HG03432 (cell line): Measurements from ENCODE around the gene NPRL2.
"Not testable (repeated sequence)": the region's sequence is repeated elsewhere in the genome, so short reads cannot be mapped to it uniquely, and the experiment has no call there.

Experiments used
- ATAC-seq: cut with Tn5 transposase; IDR thresholded peaks from one replicate; pipeline ENCODE4 v1.9.1; 2021; ENCODE audit warnings: mild to moderate bottlenecking, moderate library complexity; ENCODE audit not compliant: unreplicated experiment

NPRL2 gene

DNA sequence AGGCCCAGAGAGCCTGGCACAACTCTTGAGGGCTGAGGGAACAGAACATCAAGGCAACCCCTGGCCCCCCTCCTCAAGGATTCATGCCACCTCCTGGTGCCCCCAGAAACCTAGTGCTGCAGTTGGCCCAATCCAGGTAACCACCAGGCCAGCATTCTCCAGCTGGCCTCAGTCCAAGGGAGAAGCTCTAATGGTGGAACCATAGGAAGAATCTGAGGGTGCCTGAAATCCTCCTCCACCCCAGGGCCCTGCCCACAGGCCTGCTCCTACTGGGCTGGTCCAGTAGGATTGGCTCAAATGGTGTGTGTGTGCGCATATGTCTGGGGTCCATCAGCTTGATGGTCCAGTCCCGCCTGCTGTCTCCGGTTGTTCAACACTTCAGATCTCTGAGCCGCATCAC lies 35.8 kb downstream of the NPRL2 start:
- ATAC-seq: no peak

DNA sequence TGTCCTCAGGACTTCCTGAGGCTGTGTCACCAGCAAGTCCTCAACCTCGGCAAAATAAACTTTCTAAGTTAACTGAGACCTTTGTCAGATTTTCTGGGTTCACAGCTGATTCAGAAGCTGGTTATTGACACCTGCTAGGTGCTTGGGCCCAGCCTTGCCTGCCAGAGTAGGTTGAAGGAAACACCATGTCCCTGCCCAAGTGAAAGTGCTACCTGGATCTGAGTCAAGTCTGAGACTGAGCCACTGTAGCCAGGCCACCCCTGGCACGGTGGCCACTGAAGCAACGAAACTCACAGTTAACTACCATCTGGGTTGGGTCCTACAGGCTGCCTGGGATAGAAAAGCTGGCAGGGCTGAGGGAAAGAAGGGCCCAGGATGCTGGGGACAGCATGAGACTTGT lies 36.2 kb downstream of the NPRL2 start:
- ATAC-seq: no peak

DNA sequence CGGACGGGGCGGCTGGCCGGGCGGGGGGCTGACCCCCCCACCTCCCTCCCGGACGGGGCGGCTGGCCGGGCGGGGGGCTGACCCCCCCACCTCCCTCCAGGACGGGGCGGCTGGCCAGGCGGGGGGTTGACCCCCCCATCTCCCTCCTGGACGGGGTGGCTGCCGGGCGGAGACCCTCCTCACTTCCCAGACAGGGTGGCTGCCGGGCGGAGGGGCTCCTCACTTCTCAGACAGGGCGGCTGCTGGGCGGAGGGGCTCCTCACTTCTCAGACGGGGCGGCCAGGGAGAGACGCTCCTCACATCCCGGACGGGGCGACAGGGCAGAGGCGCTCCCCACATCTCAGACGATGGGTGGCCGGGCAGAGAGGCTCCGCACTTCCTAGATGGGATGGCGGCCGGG lies 38.5 kb downstream of the NPRL2 start:
- ATAC-seq: not testable (repeated sequence)

DNA sequence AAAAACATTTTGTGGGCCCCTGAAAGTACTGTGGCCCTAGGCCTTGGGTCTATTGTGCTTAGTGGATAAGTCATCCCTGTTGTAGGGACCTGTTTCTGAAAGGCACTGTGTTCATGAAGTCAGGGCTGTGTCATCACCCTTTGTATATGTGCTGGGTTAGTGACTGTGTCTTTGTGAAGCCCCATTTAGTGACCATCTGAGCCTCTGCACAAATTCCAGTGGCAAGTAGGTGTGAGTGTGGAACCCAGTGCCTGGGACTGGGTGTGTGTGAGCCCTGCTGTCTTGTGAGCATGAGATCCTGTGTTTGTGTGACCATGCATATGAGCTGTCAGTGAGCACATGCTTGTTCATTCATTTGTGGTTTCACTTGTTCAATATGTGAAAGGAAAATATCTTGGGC lies 46.0 kb downstream of the NPRL2 start:
- ATAC-seq: no peak

DNA sequence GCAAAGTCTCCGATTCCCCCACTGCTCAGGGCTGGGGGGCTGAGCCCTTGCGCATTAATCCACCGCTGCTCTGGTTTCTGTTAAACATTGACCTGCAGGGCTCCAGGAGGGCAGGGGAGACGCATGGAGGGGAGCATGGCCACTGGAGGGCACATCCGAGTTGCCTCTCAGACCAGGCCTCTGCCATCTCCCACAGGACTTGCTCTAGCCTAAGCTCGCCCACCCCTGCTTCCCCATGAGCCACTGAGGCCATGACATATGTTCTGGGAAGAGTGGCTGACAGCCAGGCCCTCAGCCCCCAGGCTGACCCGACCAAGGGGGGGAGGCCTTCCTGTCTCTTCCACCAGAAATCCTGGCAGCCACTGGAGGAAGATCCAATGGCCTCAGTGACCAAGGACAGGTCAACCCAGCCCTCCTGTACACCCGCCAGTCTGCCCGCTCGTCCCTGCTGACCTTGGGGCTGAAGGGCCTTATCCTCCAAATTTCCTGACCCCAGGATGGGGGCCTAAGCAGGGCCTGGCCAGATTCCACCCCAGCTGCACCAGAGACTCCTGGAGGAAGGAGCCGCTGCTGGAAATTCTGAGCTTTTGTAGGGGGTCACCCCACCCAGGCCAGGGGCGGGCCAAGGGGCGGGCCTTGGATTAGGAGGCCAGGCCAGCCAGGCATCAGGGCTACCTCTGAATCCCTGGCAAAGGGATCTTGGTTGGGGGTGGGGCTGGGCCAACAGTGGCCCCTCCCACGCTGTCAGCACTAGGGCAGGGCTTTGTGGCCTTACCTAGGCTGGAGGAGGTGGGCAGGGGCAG lies 47.4 kb downstream of the NPRL2 start, which contains the start of gene HYAL1:
Gene HYAL1, minus strand, starts transcription at position 562 of the 803 bp plus-strand sequence. CDS start 618 bp downstream, outside the sequence.
- ATAC-seq: no peak

DNA sequence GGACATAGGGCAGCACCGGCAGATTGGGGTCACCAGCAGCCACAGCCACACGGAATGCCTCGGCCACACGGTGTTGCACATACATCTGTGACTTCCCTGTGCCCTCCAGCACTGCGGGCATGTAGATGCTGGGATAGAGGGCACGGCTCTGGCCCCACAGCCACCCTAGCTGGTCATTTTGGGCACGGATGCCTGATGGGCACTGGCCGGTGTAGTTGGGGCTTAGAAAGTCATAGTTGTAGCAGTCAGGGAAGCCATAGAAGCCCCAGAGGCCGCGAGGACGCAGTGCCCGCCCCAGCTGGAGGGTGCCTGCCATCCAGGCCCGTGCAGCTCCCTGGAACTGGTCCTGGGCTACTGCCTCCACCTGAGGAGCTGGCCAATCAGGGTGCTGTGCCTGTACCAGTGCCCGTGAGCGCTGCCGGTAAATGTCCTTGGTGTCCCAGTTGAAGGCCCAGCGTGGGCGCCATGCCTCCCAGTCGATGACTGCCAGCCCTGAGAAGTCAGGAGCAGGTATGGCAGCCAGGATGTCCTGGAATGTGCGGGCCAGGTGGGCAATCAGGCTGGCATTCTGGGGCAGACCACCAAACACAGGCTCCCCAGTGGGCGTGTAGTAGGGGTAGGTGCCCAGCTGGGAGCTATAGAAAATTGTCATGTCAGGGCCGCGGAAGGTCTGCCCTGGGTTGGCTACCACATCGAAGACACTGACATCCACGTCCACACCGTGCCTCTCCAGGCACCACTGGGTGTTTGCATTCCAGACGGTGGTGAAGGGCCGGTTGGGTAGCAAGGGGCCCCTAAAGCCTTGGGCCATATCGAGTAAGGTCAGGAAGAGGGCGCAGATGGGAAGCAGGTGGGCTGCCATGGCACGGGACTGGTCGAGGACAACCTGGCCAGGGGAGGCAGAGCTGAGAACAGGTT lies 48.2 kb downstream of the NPRL2 start:
- no peak for ATAC-seq

DNA sequence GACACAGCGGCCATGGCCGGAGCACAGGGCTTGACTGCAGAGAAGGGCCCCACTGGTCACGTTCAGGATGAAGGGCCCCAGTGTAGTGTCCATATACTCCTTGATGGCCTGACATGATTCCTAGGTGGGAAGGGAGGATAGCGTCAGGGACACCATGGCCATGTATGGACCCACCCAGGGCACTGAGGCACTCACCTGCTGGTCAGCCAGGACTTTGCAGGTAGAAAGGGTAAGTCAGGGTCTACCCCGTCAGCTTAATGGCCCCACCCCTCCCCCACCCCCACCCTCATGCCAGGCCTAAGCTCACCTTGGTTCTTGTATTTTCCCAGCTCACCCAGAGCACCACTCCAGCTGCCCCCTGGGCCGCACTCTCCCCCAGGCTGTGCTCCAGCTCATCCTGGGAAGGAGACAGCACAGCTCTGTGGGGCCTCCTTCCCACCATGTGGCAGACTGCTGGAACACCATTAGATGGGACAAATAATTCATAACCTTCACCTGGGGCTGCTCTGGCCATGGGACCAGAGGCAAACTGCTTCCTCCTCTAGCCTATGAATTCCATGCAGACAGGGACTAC lies 49.8 kb downstream of the NPRL2 start:
- no peak for ATAC-seq

DNA sequence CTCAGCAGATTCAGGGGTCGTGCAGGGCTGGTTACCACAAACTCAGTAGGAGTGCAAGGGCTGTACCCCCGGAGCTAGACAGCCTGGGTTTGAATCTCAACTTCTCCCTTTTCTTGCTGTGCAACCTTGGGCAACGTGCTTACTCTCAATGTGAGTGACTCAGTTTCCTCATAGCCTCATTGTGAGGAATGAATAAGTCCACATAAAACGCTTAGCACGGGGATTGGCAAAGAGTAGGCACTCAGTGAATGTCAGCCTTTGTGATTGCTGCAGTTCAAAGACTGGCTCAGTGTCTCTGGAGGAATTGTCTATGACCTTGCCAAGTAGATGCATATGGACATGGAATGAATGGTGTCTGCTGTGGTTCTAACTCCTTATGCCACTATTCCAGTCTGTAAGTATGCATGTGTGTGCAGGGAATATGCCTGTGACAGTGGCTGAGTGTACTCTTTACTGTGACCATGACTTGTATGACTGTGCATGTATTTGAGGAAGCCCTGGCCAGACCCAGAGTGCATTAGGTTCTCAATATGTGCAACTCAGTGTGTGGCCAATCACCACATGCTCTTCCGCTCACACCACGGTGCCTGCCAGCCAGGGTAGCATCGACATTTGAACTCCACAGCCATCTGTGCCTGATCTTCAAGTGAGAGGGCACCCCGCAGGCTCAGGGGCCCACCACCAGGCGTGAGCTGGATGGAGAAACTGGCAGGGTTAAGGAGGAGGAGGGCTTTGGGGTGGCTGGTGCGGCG lies 50.5 kb downstream of the NPRL2 start:
- no peak for ATAC-seq

DNA sequence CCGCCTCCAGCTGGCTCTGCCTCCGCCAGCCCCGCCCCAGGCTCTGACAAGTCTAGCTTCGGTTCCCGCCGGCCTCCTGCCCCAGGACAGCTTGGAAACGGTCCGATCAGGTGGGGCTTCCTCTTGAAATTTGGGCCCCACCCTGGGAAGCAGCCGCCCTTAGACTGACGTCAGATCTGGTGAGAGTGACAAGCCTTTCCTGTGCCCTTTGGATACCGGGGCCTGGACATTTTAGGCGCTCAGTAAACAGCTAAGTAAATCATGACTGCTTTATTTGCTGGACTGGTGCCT lies 51.0 kb downstream of the NPRL2 start:
- no peak for ATAC-seq

DNA sequence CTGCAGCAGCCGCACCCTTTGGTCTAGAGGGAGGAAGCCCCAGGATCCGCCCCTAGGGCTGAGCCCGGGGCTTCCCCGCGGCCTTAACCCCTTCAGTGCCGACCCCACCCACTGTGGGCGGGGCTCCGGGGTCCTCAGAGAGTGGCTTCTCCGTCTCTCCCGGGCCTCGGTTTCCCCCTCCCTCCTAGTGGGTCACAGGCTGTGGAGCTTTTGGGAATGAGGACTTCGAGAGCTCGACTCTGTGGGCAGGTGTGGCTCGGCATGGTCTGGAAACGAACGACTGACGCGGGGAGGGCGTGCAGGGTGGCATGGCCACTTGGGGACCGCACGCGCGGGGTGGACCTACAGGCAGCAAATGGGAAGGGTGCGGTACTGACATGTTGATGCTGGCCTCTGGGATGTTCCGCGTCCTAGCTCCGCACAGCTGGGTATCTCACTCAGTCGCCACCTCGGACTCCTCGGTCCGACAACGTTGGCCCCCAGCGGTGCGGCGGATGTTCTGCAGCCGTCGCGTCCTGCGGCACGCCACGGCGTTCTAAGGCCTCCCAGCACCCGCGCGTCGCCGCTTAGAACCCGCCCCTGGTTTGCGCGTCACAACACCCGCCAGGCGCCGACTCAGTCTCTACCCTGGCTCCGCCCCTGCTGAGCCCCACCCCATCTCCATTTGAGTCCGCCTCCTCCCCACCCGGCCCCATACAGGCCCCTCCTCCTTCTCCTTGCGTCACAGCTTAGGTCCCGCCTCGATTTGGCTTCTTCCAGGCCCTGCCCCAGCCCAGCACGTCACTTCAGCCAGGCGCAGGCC lies 51.5 kb downstream of the NPRL2 start, which contains the start of the genes HYAL3 and NAA80:
Gene HYAL3, minus strand, starts transcription at position 570 of the 802 bp plus-strand sequence. CDS start 3,803 bp downstream, outside the sequence.
Gene NAA80, minus strand, starts transcription at position 570 of the 802 bp plus-strand sequence. CDS start 1,942 bp downstream, outside the sequence.
- ATAC-seq: peak; percentile 88

DNA sequence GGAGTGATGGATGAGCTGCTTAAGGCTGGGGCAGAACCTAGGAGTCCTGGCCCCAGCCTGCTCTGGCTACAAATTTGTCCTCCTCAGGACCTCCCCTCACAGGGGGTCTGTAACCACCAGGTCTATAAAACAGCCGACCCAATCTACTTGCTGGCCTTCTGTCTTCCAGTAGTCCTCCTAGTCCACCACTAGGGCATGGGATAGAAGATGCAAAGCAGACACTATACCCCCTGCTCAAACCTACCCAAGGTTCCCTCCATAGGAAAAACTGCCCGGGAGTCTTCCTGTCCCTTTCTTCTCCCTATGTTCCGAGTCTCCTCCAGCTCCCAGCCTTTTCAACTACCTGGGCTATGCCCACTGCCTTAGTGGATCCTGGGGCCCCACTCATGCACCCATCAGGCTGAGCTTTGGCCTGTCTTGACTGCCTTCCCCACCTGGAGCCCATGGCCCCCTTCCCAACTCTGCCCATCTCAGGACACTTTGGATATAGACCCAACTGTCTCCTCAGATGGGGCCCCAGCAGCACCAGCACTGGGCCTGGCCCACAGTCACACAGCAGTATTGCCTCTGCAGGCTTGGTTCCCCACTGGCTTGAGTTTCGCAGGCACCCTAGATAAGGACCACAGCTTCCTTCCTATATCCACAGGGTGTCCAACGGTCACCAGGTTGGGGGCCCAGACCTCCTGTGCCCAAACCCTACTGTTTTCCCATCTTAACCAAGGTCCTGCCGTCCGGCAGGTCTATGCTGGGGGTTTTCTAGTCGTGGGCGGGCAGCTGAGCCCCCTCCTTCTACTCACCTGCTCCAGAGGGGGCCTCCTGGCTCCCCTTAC lies 52.5 kb downstream of the NPRL2 start:
- ATAC-seq: no peak

DNA sequence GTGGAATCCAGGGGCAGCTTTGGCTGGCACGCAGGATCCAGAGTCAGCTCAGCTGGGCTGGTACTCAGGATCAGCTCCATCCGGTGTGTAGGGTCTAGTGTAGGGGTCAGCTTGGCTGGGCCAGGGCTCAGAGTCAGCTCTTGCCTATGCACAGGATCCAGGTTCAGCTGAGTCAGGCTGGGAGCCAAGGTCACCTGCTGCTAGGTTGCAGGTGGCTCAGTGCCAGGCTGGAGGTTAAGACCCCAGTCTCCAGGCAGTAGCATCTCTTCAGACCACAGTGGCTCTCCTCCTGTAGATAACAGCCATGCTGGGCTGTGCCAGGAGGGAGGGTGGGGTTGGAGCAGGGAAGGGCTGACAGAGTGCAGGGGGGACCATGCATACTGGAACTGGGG lies 53.2 kb downstream of the NPRL2 start:
- ATAC-seq: no peak
